PFSK-1 (cell line): ENCODE measurements around the gene OR5P2. TPM values are rescaled to one million over a fixed set of nuclear protein-coding genes. Genes with fewer than 3 reads are reported as not detected.

Experiments
- FOXP2 ChIP-seq: optimal IDR thresholded peaks from 2 replicates; pipeline ENCODE3; 2011; ENCODE audit warnings: borderline replicate concordance, control low read depth, inconsistent platforms; ENCODE audit not compliant: insufficient read depth; ENCODE audit errors: extremely low read length, extremely low read depth
- POLR2AphosphoS5 ChIP-seq: IDR thresholded peaks from 2 replicates; pipeline ENCODE4 v1.6.1; 2012; ENCODE audit warnings: low read depth, mild to moderate bottlenecking, control low read depth, low read length, moderate library complexity
- REST ChIP-seq, 2 experiments: IDR thresholded peaks; 2 replicates each; pipeline versions ENCODE4 v1.6.1 to v1.8.0; 2011 to 2012; ENCODE audit warnings: low read depth in 2 of 2, low read length in 2 of 2, control low read depth in 1 of 2, inconsistent platforms in 1 of 2, mild to moderate bottlenecking in 1 of 2, moderate library complexity in 1 of 2; ENCODE audit not compliant: insufficient read depth in 1 of 2
- SIN3A ChIP-seq: IDR thresholded peaks from 2 replicates; pipeline ENCODE4 v1.6.1; 2012; ENCODE audit warnings: mild to moderate bottlenecking, low read length, moderate library complexity, borderline replicate concordance; ENCODE audit not compliant: insufficient read depth
- TAF1 ChIP-seq: IDR thresholded peaks from 2 replicates; pipeline ENCODE4 v1.6.1; 2012; ENCODE audit warnings: low read length, control low read depth, borderline replicate concordance; ENCODE audit not compliant: insufficient read depth
- polyA plus RNA-seq: library from polyadenylated mRNA; unstranded; fragments of >200 nt; gene quantifications from one replicate; pipeline ENCODE4 v1.2.1, GENCODE V29; 2012; ENCODE audit warnings: low read depth, missing spikeins; ENCODE audit not compliant: insufficient read length

OR5P2 gene
- polyA plus RNA-seq, result not detected

GRCh38 chr11:7796842-7797241 is at the start of gene OR5P2:
OR5P2 (minus strand) TSS chr11:7796942; CDS start chr11:7796942, 0 bp downstream.
- TF ChIP-seq FOXP2 (no peak), SIN3A (no peak), POLR2AphosphoS5 (no peak), REST (IDR thresholded peaks at IDR 0.05; ENCODE audit: insufficient read depth in 1 of 2, low read depth in 2 of 2, low read length in 2 of 2) (no peak), TAF1 (no peak)

- no peak for TF ChIP-seq TAF1
- TF ChIP-seq FOXP2, result no peak
- TF ChIP-seq REST (IDR thresholded peaks at IDR 0.05; ENCODE audit: insufficient read depth in 1 of 2, low read depth in 2 of 2, low read length in 2 of 2), result no peak
- no peak for TF ChIP-seq SIN3A
- no peak for TF ChIP-seq POLR2AphosphoS5
Measured at GRCh38 chr11:7846003-7846402, 49.3 kb upstream of the OR5P2 start.

GRCh38 chr11:7844986-7845385 is 48.2 kb upstream of the OR5P2 start:
- no peak for TF ChIP-seq SIN3A
- TF ChIP-seq POLR2AphosphoS5, result no peak
- no peak for TF ChIP-seq FOXP2
- TF ChIP-seq TAF1, result no peak
- no peak for TF ChIP-seq REST (IDR thresholded peaks at IDR 0.05; ENCODE audit: insufficient read depth in 1 of 2, low read depth in 2 of 2, low read length in 2 of 2)

- no peak for TF ChIP-seq SIN3A
- no peak for TF ChIP-seq FOXP2
- no peak for TF ChIP-seq REST (IDR thresholded peaks at IDR 0.05; ENCODE audit: insufficient read depth in 1 of 2, low read depth in 2 of 2, low read length in 2 of 2)
- TF ChIP-seq POLR2AphosphoS5, result no peak
- TF ChIP-seq TAF1, result no peak
Measured at GRCh38 chr11:7844521-7844920, 47.8 kb upstream of the OR5P2 start.

GRCh38 chr11:7840578-7840977 is 43.8 kb upstream of the OR5P2 start:
- TF ChIP-seq TAF1 (no peak), REST (IDR thresholded peaks at IDR 0.05; ENCODE audit: insufficient read depth in 1 of 2, low read depth in 2 of 2, low read length in 2 of 2) (no peak), SIN3A (no peak), FOXP2 (no peak), POLR2AphosphoS5 (no peak)
